Measurements from ENCODE around the gene SGPL1. TPM values are rescaled to one million over a fixed set of nuclear protein-coding genes. Genes with fewer than 3 reads are reported as not detected.

The SGPL1 gene
- total RNA-seq, 1 donor from 2014 or later: 8.2 TPM

- TF ChIP-seq CTCF (IDR thresholded peaks at IDR 0.05; ENCODE audit: borderline replicate concordance): no peak
- peaks cover 14% of the 10 kb centered on the region for H3K27me3 ChIP-seq (ENCODE audit: low read depth)
- peaks cover 15% of the 10 kb centered on the region for H3K9me3 ChIP-seq (replicated peaks)
- no peaks in the 10 kb centered on the region for H3K36me3 ChIP-seq
- no peak overlapping the region for H3K27ac ChIP-seq (replicated peaks)
- intact Hi-C loops (cut with micrococcal nuclease): no loop called here
- no peak for DNase-seq
- H3K4me1 ChIP-seq: peaks cover 10% of the 10 kb centered on the region
- no peak overlapping the region for H3K4me3 ChIP-seq
Measured at GRCh38 chr10:70784016-70784415, 31.7 kb upstream of the SGPL1 start.

GRCh38 chr10:70784471-70784870 is 31.3 kb upstream of the SGPL1 start:
- TF ChIP-seq CTCF (IDR thresholded peaks at IDR 0.05; ENCODE audit: borderline replicate concordance): no peak
- H3K4me3 ChIP-seq: no peak overlapping the region
- peaks cover 15% of the 10 kb centered on the region for H3K9me3 ChIP-seq (replicated peaks)
- H3K4me1 ChIP-seq: peaks cover 6% of the 10 kb centered on the region
- intact Hi-C loops (cut with micrococcal nuclease): no loop called here
- DNase-seq: no peak
- no peak overlapping the region for H3K27ac ChIP-seq (replicated peaks)
- H3K36me3 ChIP-seq: no peaks in the 10 kb centered on the region
- H3K27me3 ChIP-seq (ENCODE audit: low read depth): peaks cover 14% of the 10 kb centered on the region

DNA sequence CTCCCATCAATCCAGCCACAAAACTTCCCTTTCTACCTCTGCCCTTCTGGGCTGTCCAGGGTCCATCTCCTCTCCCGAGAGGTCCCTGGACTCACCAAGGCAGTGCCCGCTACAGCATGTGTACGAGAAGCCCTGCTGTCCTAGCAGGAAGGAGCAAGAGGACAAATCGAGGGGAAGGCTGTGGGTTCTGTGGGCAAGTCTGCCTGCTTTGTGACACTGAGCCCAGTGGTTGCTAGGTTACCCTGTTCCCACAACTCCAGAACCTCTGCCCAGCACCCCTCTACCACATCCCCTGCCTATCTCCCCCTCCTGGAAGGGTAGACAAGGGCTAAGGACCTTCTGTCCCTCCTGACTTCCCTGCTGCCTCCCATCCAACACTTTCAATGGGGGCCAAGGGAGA is 30.6 kb upstream of the SGPL1 start, which contains the start of gene TBATA:
TSS of gene TBATA (minus strand) at position 188 of the 400 bp plus-strand sequence. CDS start 1,998 bp downstream, outside the sequence.
- peaks cover 14% of the 10 kb centered on the region for H3K27me3 ChIP-seq (ENCODE audit: low read depth)
- H3K36me3 ChIP-seq: no peaks in the 10 kb centered on the region
- TF ChIP-seq CTCF (IDR thresholded peaks at IDR 0.05; ENCODE audit: borderline replicate concordance): no peak
- intact Hi-C loops (cut with micrococcal nuclease): no loop called here
- H3K4me1 ChIP-seq: peaks cover 6% of the 10 kb centered on the region
- no peak for DNase-seq
- H3K27ac ChIP-seq (replicated peaks): no peak within 1 kb of the TSS
- H3K9me3 ChIP-seq (replicated peaks): peaks cover 15% of the 10 kb centered on the region
- no peak within 1 kb of the TSS for H3K4me3 ChIP-seq

GRCh38 chr10:70786799-70787415 is 28.8 kb upstream of the SGPL1 start:
- Histone ChIP-seq H3K27me3 (ENCODE audit: low read depth) (peaks cover 14% of the 10 kb centered on the region), H3K4me1 (peaks cover 6% of the 10 kb centered on the region), H3K36me3 (no peaks in the 10 kb centered on the region), H3K27ac (replicated peaks) (no peak overlapping the region), H3K9me3 (replicated peaks) (peaks cover 15% of the 10 kb centered on the region), H3K4me3 (no peak overlapping the region)
- intact Hi-C loops (cut with micrococcal nuclease): no loop called here
- TF ChIP-seq CTCF (IDR thresholded peaks at IDR 0.05; ENCODE audit: borderline replicate concordance): no peak
- no peak for DNase-seq

DNA sequence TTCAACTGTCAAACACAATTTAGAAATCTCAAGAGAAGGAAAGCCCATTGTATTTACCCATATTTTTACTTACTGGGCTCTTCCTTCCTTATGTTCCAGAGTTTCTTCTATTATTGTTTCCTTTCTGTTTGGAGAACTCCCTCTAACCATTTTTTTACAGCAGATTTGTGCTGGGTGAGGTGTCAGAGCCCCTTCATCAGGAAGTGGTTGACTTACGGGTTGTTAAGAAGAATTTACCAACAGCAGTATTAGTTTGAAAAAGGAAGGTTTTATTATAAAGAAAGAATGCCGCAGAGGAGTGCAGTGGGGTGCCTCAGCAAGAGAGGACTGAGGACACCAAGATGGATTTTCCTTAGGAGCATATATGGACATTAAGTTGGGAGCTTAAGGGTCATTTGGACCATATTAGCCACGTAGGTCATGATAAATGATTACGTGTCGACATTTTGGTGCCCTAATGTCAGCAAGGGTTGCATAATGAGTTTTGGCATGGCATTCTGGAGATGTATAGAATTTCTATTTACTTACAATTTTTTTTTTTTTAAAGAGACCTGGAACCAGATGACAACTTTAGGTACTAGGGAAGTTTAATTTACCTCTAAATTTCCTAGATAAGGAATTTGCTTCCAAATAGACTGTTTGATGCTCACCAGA is 24.2 kb upstream of the SGPL1 start:
- Histone ChIP-seq H3K9me3 (replicated peaks) (peaks cover 15% of the 10 kb centered on the region), H3K4me1 (no peaks in the 10 kb centered on the region), H3K27ac (replicated peaks) (no peak overlapping the region), H3K4me3 (no peak overlapping the region), H3K27me3 (ENCODE audit: low read depth) (no peaks in the 10 kb centered on the region), H3K36me3 (no peaks in the 10 kb centered on the region)
- TF ChIP-seq CTCF (IDR thresholded peaks at IDR 0.05; ENCODE audit: borderline replicate concordance): no peak
- intact Hi-C loops (cut with micrococcal nuclease): no loop called here
- DNase-seq: no peak
